ENCODE measurements around the gene ALDH1A2.
"Not testable (repeated sequence)": the region's sequence is repeated elsewhere in the genome, so short reads cannot be mapped to it uniquely, and the experiment has no call there.

Gene ALDH1A2

DNA sequence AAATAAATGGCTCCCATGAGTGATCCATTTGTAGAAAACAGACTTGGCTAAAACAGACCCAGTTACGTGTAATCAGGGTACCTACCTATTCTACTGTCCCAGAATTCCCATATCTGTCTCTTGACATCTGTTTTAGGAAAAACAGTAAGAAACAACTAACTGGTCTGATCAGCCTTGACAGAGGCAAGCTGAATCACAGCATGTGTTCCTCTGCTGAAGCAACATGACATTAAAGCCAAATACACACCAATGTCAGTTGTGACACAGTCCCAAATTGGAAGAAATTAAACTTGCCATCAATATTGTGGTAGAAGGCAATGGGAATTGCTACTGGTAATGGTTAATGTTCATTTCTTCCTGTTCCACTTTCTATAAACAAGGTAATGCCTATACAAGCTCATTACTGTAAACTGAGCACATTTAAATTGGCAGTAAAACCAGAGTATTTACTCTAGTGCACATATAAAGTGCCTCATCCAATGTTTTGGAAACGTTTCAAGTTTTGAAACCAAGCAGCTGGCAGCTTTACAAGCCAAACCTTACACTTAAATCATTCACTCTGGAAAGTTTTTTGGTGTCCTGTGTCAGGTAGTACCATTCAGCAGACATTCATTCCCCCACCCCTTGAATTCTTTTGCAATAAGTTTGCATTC, 27.0 kb downstream of the ALDH1A2 start:
- Histone ChIP-seq H3K4me3 (ENCODE audit: low read length) (no peak overlapping the region), H3K4me1 (ENCODE audit: control insufficient read depth, low read depth, low read length) (peaks cover 2% of the 10 kb centered on the region), H3K36me3 (ENCODE audit: control insufficient read depth, low read depth, low read length) (no peaks in the 10 kb centered on the region), H3K9ac (ENCODE audit: low read length) (no peak overlapping the region), H3K27me3 (ENCODE audit: control insufficient read depth, insufficient read depth, low read length) (no peaks in the 10 kb centered on the region), H3K9me3 (ENCODE audit: control insufficient read depth, low read depth, low read length) (no peaks in the 10 kb centered on the region), H3K27ac (ENCODE audit: low read length) (no peak overlapping the region)

GRCh38 chr15:58037723-58038301, 27.7 kb downstream of the ALDH1A2 start:
- Histone ChIP-seq H3K27ac (ENCODE audit: low read length) (no peak overlapping the region), H3K36me3 (ENCODE audit: control insufficient read depth, low read depth, low read length) (no peaks in the 10 kb centered on the region), H3K4me1 (ENCODE audit: control insufficient read depth, low read depth, low read length) (peaks cover 2% of the 10 kb centered on the region), H3K9ac (ENCODE audit: low read length) (no peak overlapping the region), H3K9me3 (ENCODE audit: control insufficient read depth, low read depth, low read length) (no peaks in the 10 kb centered on the region), H3K27me3 (ENCODE audit: control insufficient read depth, insufficient read depth, low read length) (no peaks in the 10 kb centered on the region), H3K4me3 (ENCODE audit: low read length) (no peak overlapping the region)

DNA sequence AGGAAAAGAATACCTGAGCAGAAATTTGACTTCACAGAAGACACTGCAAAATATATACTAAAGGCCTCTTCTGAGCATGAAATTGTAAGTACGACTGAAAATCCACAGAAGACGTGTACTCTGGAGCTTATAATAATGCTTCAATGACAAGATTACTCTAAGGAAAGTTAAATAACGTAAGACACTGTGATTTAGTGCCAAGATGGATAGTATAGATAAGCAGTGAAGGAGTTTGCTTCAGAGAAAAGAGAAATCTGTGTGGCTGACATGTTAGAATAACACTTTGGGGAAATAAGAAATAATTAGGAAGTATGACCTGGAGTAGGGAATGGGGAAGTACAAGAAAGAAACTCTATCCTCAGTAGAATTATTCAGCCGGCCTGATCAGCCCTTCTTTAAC, 28.9 kb downstream of the ALDH1A2 start:
- H3K4me1 ChIP-seq (ENCODE audit: control insufficient read depth, low read depth, low read length) = peaks cover 2% of the 10 kb centered on the region
- no peaks in the 10 kb centered on the region for H3K27me3 ChIP-seq (ENCODE audit: control insufficient read depth, insufficient read depth, low read length)
- no peak overlapping the region for H3K27ac ChIP-seq (ENCODE audit: low read length)
- no peak overlapping the region for H3K9ac ChIP-seq (ENCODE audit: low read length)
- H3K4me3 ChIP-seq (ENCODE audit: low read length) = no peak overlapping the region
- H3K9me3 ChIP-seq (ENCODE audit: control insufficient read depth, low read depth, low read length) = no peaks in the 10 kb centered on the region
- no peaks in the 10 kb centered on the region for H3K36me3 ChIP-seq (ENCODE audit: control insufficient read depth, low read depth, low read length)

GRCh38 chr15:58028392-58028791, 37.1 kb downstream of the ALDH1A2 start:
- H3K4me1 ChIP-seq (ENCODE audit: control insufficient read depth, low read depth, low read length); H3K27me3 ChIP-seq (ENCODE audit: control insufficient read depth, insufficient read depth, low read length); H3K27ac ChIP-seq (ENCODE audit: low read length); H3K4me3 ChIP-seq (ENCODE audit: low read length); H3K36me3 ChIP-seq (ENCODE audit: control insufficient read depth, low read depth, low read length); H3K9ac ChIP-seq (ENCODE audit: low read length): not testable (repeated sequence)
- peaks cover 11% of the 10 kb centered on the region for H3K9me3 ChIP-seq (ENCODE audit: control insufficient read depth, low read depth, low read length)

DNA sequence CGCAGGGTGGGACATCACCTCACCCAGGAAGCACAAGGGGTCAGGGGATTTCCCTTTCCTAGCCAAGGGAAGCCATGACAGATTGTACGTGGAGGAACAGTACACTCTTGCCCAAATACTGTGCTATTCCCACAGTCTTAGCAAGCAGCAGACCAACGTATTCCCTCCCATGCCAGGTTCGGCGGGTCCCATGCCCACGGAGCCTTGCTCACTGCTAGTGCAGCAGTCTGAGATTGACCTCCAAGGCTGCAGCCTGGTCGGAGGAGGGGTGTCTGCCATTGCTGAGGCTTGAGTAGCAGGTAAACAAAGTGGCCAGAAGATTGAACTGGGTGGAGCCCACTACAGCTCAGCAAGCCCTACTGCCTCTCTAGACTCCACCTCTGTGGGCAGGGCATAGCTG, 39.0 kb downstream of the ALDH1A2 start:
- H3K27ac ChIP-seq (ENCODE audit: low read length) = no peak overlapping the region
- peaks cover 11% of the 10 kb centered on the region for H3K9me3 ChIP-seq (ENCODE audit: control insufficient read depth, low read depth, low read length)
- no peak overlapping the region for H3K9ac ChIP-seq (ENCODE audit: low read length)
- H3K27me3 ChIP-seq (ENCODE audit: control insufficient read depth, insufficient read depth, low read length) = no peaks in the 10 kb centered on the region
- no peaks in the 10 kb centered on the region for H3K36me3 ChIP-seq (ENCODE audit: control insufficient read depth, low read depth, low read length)
- no peaks in the 10 kb centered on the region for H3K4me1 ChIP-seq (ENCODE audit: control insufficient read depth, low read depth, low read length)
- H3K4me3 ChIP-seq (ENCODE audit: low read length) = no peak overlapping the region

- H3K4me3 ChIP-seq (ENCODE audit: low read length) = no peak overlapping the region
- H3K4me1 ChIP-seq (ENCODE audit: control insufficient read depth, low read depth, low read length) = no peaks in the 10 kb centered on the region
- no peaks in the 10 kb centered on the region for H3K36me3 ChIP-seq (ENCODE audit: control insufficient read depth, low read depth, low read length)
- peaks cover 11% of the 10 kb centered on the region for H3K9me3 ChIP-seq (ENCODE audit: control insufficient read depth, low read depth, low read length)
- H3K27me3 ChIP-seq (ENCODE audit: control insufficient read depth, insufficient read depth, low read length) = no peaks in the 10 kb centered on the region
- H3K9ac ChIP-seq (ENCODE audit: low read length) = no peak overlapping the region
- no peak overlapping the region for H3K27ac ChIP-seq (ENCODE audit: low read length)
These were observed 39.5 kb downstream of the ALDH1A2 start for GRCh38 chr15:58026051-58026450.

DNA sequence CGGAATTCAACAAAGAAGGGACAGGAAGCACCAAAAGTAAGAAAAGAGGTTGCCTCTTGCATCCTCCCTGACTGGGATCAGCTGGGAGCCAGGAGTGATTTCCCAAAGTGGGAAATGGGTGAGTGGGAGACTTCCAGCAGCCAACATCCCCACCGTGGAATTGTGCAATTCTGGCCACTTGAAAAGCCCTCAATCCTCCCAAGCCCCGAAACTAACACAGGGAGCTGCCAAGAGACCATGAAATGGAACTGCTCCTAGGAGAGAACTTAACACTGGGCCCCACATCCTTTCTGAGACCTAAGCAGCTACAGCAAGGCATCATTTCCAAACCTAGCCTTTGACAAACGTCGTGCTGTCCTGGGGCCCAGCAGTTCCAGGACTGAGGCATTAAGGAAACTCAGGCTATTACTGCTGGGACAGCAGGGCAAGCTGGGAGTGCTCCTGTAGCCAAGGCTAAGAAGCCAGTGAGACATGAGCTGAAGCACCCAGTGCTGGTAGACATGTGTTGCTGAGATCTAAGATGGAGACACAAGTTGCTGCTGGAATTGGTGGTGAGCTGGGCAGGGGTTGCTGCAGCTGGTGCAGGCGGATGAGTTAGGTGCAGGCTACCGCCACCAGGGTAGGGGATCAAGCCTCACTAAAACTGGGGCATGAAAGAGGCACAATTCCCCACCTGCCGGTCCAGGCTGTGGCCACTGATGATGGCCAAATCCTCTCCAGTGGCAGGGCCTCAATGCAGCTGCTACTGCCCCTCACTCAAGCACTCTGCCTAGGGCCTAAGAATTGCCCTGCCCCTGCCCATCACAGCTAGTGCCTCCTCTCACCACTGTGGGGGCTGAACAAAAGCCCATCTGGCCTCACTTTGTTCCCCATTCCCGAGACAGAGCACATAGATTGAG, 43.9 kb downstream of the ALDH1A2 start:
- H3K9ac ChIP-seq (ENCODE audit: low read length) = no peak overlapping the region

GRCh38 chr15:58019503-58020376, 45.8 kb downstream of the ALDH1A2 start:
- Histone ChIP-seq H3K27ac (ENCODE audit: low read length) (no peak overlapping the region), H3K36me3 (ENCODE audit: control insufficient read depth, low read depth, low read length) (no peaks in the 10 kb centered on the region), H3K4me3 (ENCODE audit: low read length) (no peak overlapping the region), H3K27me3 (ENCODE audit: control insufficient read depth, insufficient read depth, low read length) (no peaks in the 10 kb centered on the region), H3K9ac (ENCODE audit: low read length) (no peak overlapping the region), H3K4me1 (ENCODE audit: control insufficient read depth, low read depth, low read length) (no peaks in the 10 kb centered on the region), H3K9me3 (ENCODE audit: control insufficient read depth, low read depth, low read length) (no peaks in the 10 kb centered on the region)

More for the DNA sequence above, 43.9 kb downstream of the ALDH1A2 start:
- Histone ChIP-seq H3K27ac (ENCODE audit: low read length) (no peak overlapping the region), H3K9me3 (ENCODE audit: control insufficient read depth, low read depth, low read length) (peaks cover 10% of the 10 kb centered on the region), H3K4me3 (ENCODE audit: low read length) (no peak overlapping the region), H3K36me3 (ENCODE audit: control insufficient read depth, low read depth, low read length) (no peaks in the 10 kb centered on the region), H3K27me3 (ENCODE audit: control insufficient read depth, insufficient read depth, low read length) (no peaks in the 10 kb centered on the region), H3K4me1 (ENCODE audit: control insufficient read depth, low read depth, low read length) (no peaks in the 10 kb centered on the region)

DNA sequence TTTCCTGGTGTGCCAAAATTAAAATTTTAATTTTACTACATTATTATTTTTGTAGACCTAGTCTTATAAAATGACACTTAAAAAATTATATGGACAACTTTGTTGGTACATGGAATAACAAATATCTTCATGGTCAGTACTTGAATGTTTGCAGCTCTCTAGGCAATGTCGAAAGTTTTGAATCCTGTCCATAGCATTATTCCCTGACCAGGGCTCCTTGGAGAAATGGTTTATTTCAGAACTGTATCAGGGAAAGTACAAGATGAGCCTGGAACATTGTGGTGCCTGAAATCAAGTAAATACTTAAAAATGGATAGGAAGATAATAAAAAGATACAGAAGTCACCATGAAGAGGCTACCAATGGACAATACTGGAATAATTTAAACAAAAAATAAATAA, 47.6 kb downstream of the ALDH1A2 start:
- no peak overlapping the region for H3K4me3 ChIP-seq (ENCODE audit: low read length)
- no peak overlapping the region for H3K27ac ChIP-seq (ENCODE audit: low read length)
- no peaks in the 10 kb centered on the region for H3K4me1 ChIP-seq (ENCODE audit: control insufficient read depth, low read depth, low read length)
- H3K9me3 ChIP-seq (ENCODE audit: control insufficient read depth, low read depth, low read length) = no peaks in the 10 kb centered on the region
- H3K27me3 ChIP-seq (ENCODE audit: control insufficient read depth, insufficient read depth, low read length) = no peaks in the 10 kb centered on the region
- H3K36me3 ChIP-seq (ENCODE audit: control insufficient read depth, low read depth, low read length) = no peaks in the 10 kb centered on the region
- no peak overlapping the region for H3K9ac ChIP-seq (ENCODE audit: low read length)

GRCh38 chr15:58016581-58017175, 48.8 kb downstream of the ALDH1A2 start:
- no peak overlapping the region for H3K27ac ChIP-seq (ENCODE audit: low read length)

GRCh38 chr15:58015565-58015964, 49.9 kb downstream of the ALDH1A2 start:
- Histone ChIP-seq H3K4me1 (ENCODE audit: control insufficient read depth, low read depth, low read length) (peaks cover 7% of the 10 kb centered on the region), H3K36me3 (ENCODE audit: control insufficient read depth, low read depth, low read length) (no peaks in the 10 kb centered on the region), H3K4me3 (ENCODE audit: low read length) (no peak overlapping the region), H3K27me3 (ENCODE audit: control insufficient read depth, insufficient read depth, low read length) (no peaks in the 10 kb centered on the region), H3K9ac (ENCODE audit: low read length) (no peak overlapping the region), H3K27ac (ENCODE audit: low read length) (no peak overlapping the region), H3K9me3 (ENCODE audit: control insufficient read depth, low read depth, low read length) (no peaks in the 10 kb centered on the region)

More at GRCh38 chr15:58016581-58017175, 48.8 kb downstream of the ALDH1A2 start:
- Histone ChIP-seq H3K9ac (ENCODE audit: low read length) (no peak overlapping the region), H3K4me1 (ENCODE audit: control insufficient read depth, low read depth, low read length) (no peaks in the 10 kb centered on the region), H3K9me3 (ENCODE audit: control insufficient read depth, low read depth, low read length) (no peaks in the 10 kb centered on the region), H3K36me3 (ENCODE audit: control insufficient read depth, low read depth, low read length) (no peaks in the 10 kb centered on the region), H3K27me3 (ENCODE audit: control insufficient read depth, insufficient read depth, low read length) (no peaks in the 10 kb centered on the region), H3K4me3 (ENCODE audit: low read length) (no peak overlapping the region)

All from iPS-18a (cell line).